ENCODE results near the gene INHA. TPM values are rescaled to one million over a fixed set of nuclear protein-coding genes. Genes with fewer than 3 reads are reported as not detected.

The INHA gene
- polyA plus RNA-seq, 1 donor: 2.0 TPM

GRCh38 chr2:219611866-219612576 is 39.9 kb downstream of the INHA start:
- DNase-seq: no peak

DNA sequence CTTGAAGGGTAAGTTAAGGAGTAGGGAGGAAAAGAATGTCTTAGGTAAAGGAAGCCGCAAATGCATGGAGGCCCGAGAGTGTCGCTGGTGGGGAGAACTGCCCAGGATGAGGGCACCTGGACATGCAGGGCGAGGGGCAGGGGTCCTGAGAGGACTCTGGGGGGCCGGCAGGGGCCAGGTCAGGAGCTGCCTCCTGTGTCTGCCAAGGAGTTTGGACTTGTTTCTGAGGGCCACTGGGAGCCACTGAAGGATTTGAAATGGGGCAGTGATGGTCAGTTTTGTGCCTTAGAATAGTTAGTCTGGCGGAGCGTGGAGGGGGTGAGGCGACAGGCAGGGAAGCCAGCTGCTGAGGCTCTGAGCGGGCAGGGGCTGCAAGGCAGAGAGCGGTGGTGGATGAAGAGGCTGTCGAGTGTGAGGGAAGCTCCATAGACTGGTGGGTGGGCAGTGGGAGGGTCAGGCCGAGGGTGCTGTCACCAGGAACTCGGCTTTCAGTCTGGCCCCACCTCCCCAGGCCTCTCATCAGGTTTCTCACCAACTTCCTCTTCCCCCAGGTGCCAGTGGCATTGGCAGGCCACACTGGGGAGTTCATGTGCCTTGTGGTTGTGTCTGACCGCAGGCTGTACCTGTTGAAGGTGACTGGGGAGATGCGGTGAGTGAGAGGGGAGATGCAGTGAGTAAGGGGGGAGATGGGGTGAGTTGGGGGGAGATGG is 40.6 kb downstream of the INHA start:
- DNase-seq: no peak

GRCh38 chr2:219613461-219614070 is 41.5 kb downstream of the INHA start:
- no peak for DNase-seq

DNA sequence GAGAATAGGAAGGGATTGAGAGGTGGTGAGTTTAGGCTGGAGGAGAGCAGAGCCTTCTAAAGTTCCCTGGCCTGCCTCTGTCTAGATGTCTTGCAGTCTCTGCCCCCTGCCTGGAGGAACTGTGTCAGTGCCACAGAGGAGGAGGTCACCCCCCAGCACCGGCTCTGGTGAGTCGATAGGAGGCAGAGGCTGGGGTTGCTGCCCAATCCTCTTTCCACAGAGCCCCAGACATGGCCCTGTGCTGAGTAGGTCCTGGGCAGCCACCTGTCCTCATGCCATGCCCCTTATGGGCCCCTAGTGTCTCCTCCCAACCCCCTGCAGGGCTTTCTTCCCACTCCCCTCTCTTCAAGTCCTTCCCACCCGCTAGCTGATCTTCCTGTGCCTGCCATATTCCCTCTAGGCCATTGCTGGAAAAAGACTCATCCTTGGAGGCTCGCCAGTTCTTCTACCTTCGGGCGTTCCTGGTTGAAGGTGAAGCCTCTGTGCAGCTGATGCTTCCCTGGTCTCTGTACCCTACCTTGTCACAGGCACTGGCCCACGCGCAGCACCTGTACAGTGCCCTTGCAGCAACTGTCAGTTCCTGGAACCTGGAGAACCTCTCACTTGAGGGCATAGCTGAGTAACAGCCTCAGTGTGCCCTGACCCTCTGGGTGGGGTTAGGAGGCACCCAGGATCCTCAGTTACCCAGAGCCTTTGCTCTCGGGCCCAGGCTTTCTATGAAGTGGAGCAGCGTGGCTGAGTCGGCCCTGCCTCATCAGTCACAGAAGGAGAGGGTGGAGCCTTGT is 42.2 kb downstream of the INHA start:
- DNase-seq: no peak

DNA sequence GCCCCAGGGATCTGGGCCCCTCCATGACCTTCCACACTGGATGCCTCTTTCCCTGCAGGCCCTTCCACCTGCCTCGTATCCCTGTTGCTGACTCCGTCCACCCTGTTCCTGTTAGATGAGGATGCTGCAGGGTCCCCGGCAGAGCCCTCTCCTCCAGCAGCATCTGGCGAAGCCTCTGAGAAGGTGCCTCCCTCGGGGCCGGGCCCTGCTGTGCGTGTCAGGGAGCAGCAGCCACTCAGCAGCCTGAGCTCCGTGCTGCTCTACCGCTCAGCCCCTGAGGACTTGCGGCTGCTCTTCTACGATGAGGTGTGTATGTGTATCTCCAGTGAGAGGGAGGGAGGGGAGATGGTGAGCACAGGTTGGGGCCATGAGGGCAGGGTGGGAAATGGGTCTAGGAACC is 42.9 kb downstream of the INHA start:
- DNase-seq: no peak

DNA sequence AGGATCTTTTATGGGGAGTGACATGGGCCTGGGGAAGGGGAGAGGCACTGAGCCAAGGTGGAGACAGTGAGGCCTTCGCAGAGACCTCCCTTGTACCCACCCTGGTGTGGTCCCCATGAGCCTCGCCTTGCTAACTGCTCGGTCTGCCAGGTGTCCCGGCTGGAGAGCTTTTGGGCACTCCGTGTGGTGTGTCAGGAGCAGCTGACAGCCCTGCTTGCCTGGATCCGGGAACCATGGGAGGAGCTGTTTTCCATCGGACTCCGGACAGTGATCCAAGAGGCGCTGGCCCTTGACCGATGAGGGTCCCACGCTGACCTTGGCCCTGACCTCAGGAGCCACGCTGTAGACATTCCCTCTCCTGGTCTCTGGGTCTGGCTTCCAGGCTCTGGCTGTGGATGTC is 43.8 kb downstream of the INHA start:
- DNase-seq: no peak

DNA sequence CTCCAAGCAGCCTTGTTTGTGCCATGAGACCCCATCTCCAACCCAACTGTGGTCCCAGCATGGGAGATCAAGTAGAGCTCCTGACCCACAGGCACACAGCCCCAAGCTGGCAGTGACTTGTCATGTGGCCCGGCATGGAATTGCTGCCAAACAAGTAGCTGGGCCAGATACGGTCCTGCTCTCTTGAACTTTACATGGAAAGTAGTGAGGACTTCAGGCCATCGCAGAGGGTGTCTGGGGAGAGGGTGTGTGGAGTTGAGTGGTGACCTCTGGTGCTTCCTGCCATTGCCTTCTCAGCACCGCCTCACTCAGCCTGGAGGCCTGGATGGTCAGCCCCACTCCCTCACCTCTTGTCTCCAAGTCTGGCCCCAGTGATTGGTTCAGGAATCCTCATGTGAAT is 44.4 kb downstream of the INHA start:
- DNase-seq: no peak

DNA sequence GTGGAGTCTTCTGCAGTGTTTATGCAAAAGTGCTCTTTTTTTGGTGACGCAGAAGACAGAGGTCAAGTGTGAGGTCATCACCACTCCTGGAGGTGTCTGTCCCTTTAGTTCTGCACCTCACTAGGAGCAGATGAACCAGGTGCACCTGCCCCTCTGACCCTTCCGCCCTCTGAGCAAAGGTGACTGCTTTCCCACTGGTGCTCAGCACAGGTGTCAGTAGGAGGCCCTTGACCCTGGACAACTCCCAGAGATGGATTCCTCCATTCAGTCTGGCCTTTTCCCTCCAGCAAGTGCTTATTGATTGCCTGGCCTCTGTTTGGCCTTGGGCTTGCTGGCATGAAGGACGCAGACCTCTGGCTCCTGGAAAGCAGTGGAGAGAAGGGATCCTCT is 46.6 kb downstream of the INHA start:
- DNase-seq: no peak

DNA sequence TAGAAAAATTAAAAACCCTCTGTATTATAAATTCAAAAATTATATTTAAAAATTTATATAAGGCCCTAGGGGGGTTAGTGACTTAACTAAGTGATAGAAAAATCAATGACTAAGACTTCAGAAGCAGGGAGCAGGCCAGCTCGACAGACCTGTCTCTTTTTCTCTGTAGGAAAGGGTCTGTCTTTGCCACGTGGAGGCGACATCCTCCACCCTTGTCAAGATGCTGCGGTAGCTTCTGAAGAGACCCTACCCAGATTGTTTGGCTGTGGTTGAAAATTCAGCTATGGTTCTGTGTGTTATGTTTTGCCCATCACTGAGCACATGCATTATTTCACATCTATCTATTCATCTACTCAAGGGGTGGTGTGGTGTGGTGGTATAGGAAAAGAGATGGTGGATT is 47.1 kb downstream of the INHA start:
- DNase-seq: no peak

GRCh38 chr2:219620546-219620945 is 48.4 kb downstream of the INHA start:
- DNase-seq: no peak

GRCh38 chr2:219621935-219622334 is 49.8 kb downstream of the INHA start:
- no peak for DNase-seq

DNA sequence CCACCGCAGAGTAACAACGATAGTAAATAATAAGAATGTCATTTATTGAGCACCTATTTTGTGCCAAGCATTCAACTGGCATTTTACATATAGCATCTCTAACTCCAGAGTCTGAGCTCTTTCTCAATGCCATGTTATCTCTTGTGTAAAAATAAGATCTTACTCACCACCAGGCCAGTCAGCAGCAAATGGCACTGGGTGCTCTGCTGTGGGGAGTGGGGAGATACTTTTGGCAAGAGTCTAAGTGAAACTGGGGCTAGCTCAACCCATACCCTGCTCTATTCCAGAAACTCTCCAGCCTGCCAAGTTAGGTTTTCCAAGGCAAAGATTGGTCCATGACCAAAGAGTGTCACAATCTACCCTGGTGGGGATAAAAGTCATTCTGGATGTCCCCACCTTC is 50.4 kb downstream of the INHA start:
- DNase-seq: no peak

DNA sequence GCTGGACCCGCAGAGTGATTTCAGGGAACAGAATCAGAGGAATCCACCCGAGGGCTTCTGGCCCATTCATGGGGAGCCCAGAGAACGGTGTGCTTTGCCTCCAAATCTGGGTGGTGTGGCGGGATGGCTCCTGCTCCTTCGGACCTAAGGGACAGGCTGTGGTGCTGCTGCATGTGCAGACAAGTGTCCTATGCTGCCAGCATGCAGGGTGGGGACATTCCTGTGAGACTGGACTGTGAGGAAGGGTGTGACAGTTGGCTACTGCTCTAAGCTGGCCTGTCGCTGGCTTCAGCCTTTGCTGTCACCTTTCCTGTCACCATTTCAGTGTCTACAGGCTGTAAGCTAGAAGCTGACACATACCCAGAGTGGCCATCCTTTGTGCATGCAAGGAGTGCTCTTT is 52.5 kb downstream of the INHA start:
- DNase-seq: no peak

DNA sequence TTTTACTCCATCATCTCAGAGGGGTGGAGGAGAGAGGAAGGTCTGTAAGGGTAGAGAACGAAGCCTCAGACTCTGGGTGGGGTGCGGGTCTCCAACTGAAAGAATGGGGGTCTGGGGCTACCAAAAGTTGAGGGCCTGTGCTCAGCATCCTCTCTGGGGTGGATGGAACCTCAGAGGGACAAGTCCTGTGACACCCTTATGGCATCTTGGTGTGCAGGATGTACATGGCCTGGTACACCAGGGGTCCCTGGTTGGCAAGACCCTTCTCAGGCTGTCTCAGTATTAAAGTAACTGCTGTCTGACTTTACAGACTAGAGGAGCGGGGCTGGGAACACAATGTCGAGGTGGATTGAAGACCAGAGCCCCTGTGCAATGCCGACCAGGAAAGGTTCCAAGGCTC is 53.1 kb downstream of the INHA start:
- no peak for DNase-seq

Other genes starting within 250 kb of the INHA start
- gene RESP18, start 239.6 kb upstream of the INHA start, polyA plus RNA-seq (ENCODE audit: insufficient read length): not detected
- 60.2 TPM for gene DNPEP, start 184.4 kb upstream of the INHA start, polyA plus RNA-seq (ENCODE audit: insufficient read length)
- 5.9 TPM for gene DES, start 153.9 kb upstream of the INHA start, polyA plus RNA-seq (ENCODE audit: insufficient read length)
- gene SPEG, start 137.5 kb upstream of the INHA start, polyA plus RNA-seq (ENCODE audit: insufficient read length): 10.8 TPM
- gene GMPPA, start 73.4 kb upstream of the INHA start, polyA plus RNA-seq (ENCODE audit: insufficient read length): 41.7 TPM
- 0.20 TPM for gene ASIC4, start 57.8 kb upstream of the INHA start, polyA plus RNA-seq (ENCODE audit: insufficient read length)
- 20.3 TPM for gene CHPF, start 28.5 kb upstream of the INHA start, polyA plus RNA-seq (ENCODE audit: insufficient read length)
- 2.5 TPM for gene TMEM198, start 28.3 kb upstream of the INHA start, polyA plus RNA-seq (ENCODE audit: insufficient read length)
- gene OBSL1, start 771 bp upstream of the INHA start, polyA plus RNA-seq (ENCODE audit: insufficient read length): 136 TPM
- 31.2 TPM for gene STK11IP, start 25.5 kb downstream of the INHA start, polyA plus RNA-seq (ENCODE audit: insufficient read length)
- 7.9 TPM for gene SLC4A3, start 55.3 kb downstream of the INHA start, polyA plus RNA-seq (ENCODE audit: insufficient read length)

Data from left kidney (tissue), 2 donors.